NCI-H128 (cell line): Measurements from ENCODE around the gene CARD10.
"Not testable (repeated sequence)": the region's sequence is repeated elsewhere in the genome, so short reads cannot be mapped to it uniquely, and the experiment has no call there.

Experiments
- DNase-seq: peaks from one replicate; lab custom pipeline; 2025; ENCODE audit not compliant: unreplicated experiment; lab: John Stamatoyannopoulos, UW

CARD10 gene

DNA sequence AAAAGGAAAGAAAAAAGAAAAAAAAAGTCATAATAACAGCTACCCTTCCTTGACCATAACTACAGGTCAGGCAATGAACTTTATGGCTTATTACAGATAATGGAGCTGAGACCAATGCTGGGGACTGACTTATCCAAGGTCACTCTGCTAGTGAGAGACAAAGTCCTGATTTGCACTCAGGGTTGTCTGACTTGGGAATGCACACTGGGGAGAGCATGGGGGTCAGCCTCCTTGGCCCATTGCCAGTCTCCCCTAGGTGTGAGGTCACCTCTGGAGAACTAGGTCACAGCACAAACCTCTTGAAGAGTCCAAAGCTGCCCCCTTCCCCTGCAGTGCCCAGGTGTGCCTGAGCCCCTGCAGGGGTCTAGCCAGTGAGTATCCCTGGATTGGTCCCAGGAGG lies 35.8 kb upstream of the CARD10 start:
- no peak for DNase-seq

GRCh38 chr22:37553725-37554124 lies 34.5 kb upstream of the CARD10 start:
- no peak for DNase-seq

DNA sequence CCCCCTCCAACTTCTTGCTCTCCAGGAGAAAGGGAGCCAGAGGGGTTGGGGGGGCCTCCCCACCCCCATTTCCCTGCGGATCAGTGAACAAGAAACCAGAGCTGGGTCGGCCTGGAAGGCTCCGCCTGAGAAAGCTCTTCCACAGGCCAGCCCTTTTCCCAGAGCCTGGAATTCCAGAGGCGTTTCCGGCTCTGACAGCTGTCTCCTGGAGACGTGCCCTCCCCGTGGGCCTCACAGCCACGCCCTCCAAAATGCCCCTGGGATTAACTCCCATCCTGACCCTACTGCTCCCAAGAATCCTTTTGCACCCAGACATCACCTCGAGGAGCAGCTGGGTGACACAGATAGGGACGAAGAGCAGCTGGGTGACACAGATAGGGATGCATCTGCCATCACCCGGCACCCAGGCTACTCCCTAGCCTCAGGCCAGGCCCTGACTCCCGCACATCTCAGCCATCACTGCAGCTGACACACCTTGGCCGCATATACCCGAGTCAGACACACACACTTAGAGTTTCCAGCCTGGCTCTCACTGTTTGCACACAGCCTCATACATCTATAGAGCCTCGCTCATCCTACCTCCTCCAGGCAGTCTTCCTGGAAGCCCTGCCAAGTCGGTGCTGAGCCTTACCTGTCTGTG lies 33.4 kb upstream of the CARD10 start:
- no peak for DNase-seq

DNA sequence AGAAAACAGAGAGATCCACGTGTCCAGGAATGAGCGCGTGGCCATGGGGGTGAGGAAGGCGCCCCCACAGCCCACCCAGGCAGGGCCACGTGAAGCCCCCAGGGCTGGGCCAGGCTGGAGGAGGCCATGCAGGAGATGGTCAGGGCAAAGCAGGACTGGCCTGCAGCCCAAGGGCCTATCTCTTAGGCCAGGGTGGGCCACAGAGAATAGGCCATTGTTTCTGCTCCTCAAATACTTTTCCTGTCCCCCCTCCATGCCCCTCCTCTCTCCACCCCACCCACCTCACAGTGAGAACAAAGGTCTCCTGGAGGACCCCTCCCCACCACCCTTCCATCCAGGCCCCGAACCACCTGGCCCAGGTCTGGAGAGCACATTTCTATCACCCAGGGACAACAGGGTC lies 32.8 kb upstream of the CARD10 start:
- no peak for DNase-seq

GRCh38 chr22:37550921-37551320 lies 31.7 kb upstream of the CARD10 start:
- DNase-seq: not testable (repeated sequence)

GRCh38 chr22:37549704-37550059 lies 30.5 kb upstream of the CARD10 start:
- no peak for DNase-seq

GRCh38 chr22:37547251-37547741 lies 28.1 kb upstream of the CARD10 start:
- no peak for DNase-seq

- no peak for DNase-seq
These were observed 27.4 kb upstream of the CARD10 start for GRCh38 chr22:37546437-37547250.

DNA sequence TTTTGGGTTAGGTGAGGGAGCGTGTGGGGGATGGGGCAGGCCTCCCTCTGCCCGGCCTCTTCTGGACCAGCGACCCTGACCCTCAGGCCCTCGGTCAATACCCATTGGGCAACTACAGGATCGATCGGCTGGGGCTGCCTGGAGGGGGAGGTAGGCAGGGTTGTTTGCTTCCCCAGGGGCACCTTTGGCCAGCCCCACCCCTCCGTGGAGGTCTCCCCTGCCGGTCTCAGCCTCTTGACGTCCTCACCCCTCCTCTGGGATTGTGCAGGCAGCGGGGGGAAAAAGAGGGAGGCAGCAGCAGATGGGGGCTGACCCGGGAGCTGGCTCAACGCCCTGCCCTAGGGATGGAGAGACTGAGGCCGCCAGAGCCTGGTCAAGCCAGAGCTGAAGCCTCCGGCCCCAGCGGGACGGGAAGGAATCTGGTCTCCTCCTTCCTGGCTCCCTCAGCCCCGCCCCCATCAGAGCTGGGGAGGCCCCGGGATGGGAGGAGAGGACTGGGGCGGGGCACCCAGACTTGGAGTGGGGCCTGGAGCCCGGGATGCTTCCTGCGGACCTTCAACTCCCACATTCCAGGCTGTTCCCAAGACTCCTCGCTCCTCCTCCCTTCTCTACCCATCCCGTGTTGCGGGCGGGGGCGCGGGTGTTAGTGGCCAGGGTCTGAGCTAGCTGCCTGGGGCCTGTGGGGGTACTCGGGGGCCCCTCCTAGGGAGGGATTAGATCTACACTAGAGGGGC lies 26.7 kb upstream of the CARD10 start:
- no peak for DNase-seq

GRCh38 chr22:37544955-37545702 lies 25.9 kb upstream of the CARD10 start:
- DNase-seq: no peak

DNA sequence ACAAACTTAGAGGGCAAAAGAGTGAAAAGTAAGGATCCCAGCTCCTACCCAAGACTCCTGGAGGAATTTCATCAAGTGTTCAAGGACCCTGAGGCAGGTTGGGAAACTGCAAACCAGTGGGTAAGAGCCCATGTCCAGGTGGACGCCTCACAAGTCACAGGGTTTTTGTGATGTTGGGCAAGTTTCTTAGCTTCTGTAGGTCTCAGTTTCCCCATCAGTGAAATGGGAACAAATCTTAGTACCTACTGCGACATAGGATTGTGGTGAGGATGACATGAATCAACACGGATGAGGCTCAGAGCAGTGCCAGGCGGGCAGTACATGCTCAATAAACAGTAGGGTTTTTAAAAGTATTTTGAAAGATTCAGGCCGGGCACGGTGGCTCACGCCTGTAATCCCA lies 23.7 kb upstream of the CARD10 start:
- no peak for DNase-seq

- DNase-seq: not testable (repeated sequence)
These were observed 23.2 kb upstream of the CARD10 start for GRCh38 chr22:37542416-37542815.

- DNase-seq: not testable (repeated sequence)
These were observed 20.6 kb upstream of the CARD10 start for GRCh38 chr22:37539790-37540189.

- DNase-seq: peak; percentile 46
These were observed 19.6 kb upstream of the CARD10 start for GRCh38 chr22:37538590-37539357.

DNA sequence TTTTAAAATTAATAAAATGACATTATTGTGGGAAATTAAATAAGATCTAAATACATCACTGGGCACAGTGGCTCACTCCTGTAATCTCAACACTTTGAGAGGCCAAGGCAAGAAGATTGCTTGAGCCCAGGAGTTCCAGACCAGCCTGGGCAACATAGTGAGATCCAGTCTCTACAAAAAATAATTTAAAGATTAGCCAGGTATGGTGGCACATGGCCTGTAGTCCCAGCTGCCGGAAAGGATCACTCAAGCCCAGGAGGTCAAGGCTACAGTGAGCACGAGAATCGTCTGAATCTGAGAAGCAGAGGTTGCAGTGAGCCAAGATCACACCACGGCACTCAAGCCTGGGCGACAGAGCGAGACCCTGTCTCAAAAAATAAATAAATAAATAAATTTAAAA lies 15.9 kb upstream of the CARD10 start:
- DNase-seq: no peak

GRCh38 chr22:37534445-37534844 lies 15.2 kb upstream of the CARD10 start:
- no peak for DNase-seq

- no peak for DNase-seq
These were observed 14.8 kb upstream of the CARD10 start for GRCh38 chr22:37533995-37534394.

- no peak for DNase-seq
These were observed 10.6 kb upstream of the CARD10 start for GRCh38 chr22:37529652-37530345.

GRCh38 chr22:37527952-37528351 lies 8.7 kb upstream of the CARD10 start:
- DNase-seq: not testable (repeated sequence)
